ENCODE measurements around the gene SRP68. TPM values are rescaled to one million over a fixed set of nuclear protein-coding genes. Genes with fewer than 3 reads are reported as not detected.

SRP68 gene
- total RNA-seq, 4 donors from 2014 or later: 32.2 to 43.4 (median 32.6) TPM

GRCh38 chr17:76007850-76008165, 64.5 kb downstream of the SRP68 start:
- no peak for DNase-seq
- H3K27ac ChIP-seq: no peak overlapping the region
- no peaks in the 10 kb centered on the region for H3K9me3 ChIP-seq
- H3K36me3 ChIP-seq: peaks cover 0 to 16% (median 0%) of the 10 kb centered on the region in 3 donors
- H3K4me3 ChIP-seq: no peak overlapping the region
- TF ChIP-seq CTCF (IDR thresholded peaks at IDR 0.05): no peak
- TF ChIP-seq POLR2A (IDR thresholded peaks at IDR 0.05): no peak
- peaks cover 0 to 24% (median 0%) of the 10 kb centered on the region in 4 donors for H3K4me1 ChIP-seq
- H3K27me3 ChIP-seq: no peaks in the 10 kb centered on the region

GRCh38 chr17:76007131-76007849, 65.0 kb downstream of the SRP68 start:
- no peak for DNase-seq
- Histone ChIP-seq H3K4me1 (peaks cover 0 to 25% (median 0%) of the 10 kb centered on the region in 4 donors), H3K27ac (no peak overlapping the region), H3K4me3 (no peak overlapping the region), H3K36me3 (peaks cover 0 to 20% (median 0%) of the 10 kb centered on the region in 3 donors), H3K27me3 (no peaks in the 10 kb centered on the region), H3K9me3 (no peaks in the 10 kb centered on the region)
- no peak for TF ChIP-seq POLR2A (IDR thresholded peaks at IDR 0.05)
- no peak for TF ChIP-seq CTCF (IDR thresholded peaks at IDR 0.05)

GRCh38 chr17:76005263-76006149, 66.8 kb downstream of the SRP68 start:
- Histone ChIP-seq H3K9me3 (no peaks in the 10 kb centered on the region), H3K36me3 (peaks cover 0 to 20% (median 0%) of the 10 kb centered on the region in 3 donors), H3K4me1 (peaks cover 0 to 37% (median 0%) of the 10 kb centered on the region in 4 donors), H3K4me3 (no peak overlapping the region), H3K27ac (peak overlapping the region in 1 of 4 donors; percentile 45), H3K27me3 (no peaks in the 10 kb centered on the region)
- DNase-seq: peak; percentile 77 to 92 (median 82)
- TF ChIP-seq POLR2A (IDR thresholded peaks at IDR 0.05) (no peak), CTCF (IDR thresholded peaks at IDR 0.05) (peak; percentile 42 to 81 (median 75))

- no peaks in the 10 kb centered on the region for H3K27me3 ChIP-seq
- H3K4me1 ChIP-seq: peaks cover 0 to 43% (median 0%) of the 10 kb centered on the region in 4 donors
- DNase-seq: no peak
- peak overlapping the region in 1 of 4 donors; percentile 45 for H3K27ac ChIP-seq
- TF ChIP-seq POLR2A (IDR thresholded peaks at IDR 0.05) (no peak), CTCF (IDR thresholded peaks at IDR 0.05) (no peak)
- H3K4me3 ChIP-seq: no peak overlapping the region
- H3K9me3 ChIP-seq: no peaks in the 10 kb centered on the region
- peaks cover 0 to 20% (median 0%) of the 10 kb centered on the region in 3 donors for H3K36me3 ChIP-seq
These were observed 67.5 kb downstream of the SRP68 start for GRCh38 chr17:76004750-76005262.

- H3K9me3 ChIP-seq: no peaks in the 10 kb centered on the region
- TF ChIP-seq POLR2A (IDR thresholded peaks at IDR 0.05) (no peak), CTCF (IDR thresholded peaks at IDR 0.05) (no peak)
- DNase-seq: no peak
- H3K4me1 ChIP-seq: peaks cover 0 to 43% (median 0%) of the 10 kb centered on the region in 4 donors
- H3K27me3 ChIP-seq: no peaks in the 10 kb centered on the region
- peaks cover 0 to 18% (median 0%) of the 10 kb centered on the region in 3 donors for H3K36me3 ChIP-seq
- peak overlapping the region in 3 of 4 donors; percentile 51 to 84 (median 67) for H3K27ac ChIP-seq
- H3K4me3 ChIP-seq: no peak overlapping the region
These were observed 68.4 kb downstream of the SRP68 start for GRCh38 chr17:76003915-76004314.

Measured in Peyer's patch (tissue), 4 donors.